K562 (cell line): ENCODE data around the gene LIPH. TPM values are rescaled to one million over a fixed set of nuclear protein-coding genes. Genes with fewer than 3 reads are reported as not detected.

ENCODE experiments used
- GTF2E2 ChIP-seq: fragments of 200-800 bp; sonication (Bioruptor generic); IDR thresholded peaks from 2 replicates; pipeline ENCODE4 v1.6.1; 2016; ENCODE audit warnings: missing genetic modification characterization, missing compliant biosample characterization
- HDAC3 ChIP-seq: fragments of 450-650 bp; IDR thresholded peaks from 2 replicates; pipeline ENCODE4 v1.6.1; 2018; ENCODE audit warnings: borderline replicate concordance, mild to moderate bottlenecking, moderate library complexity; ENCODE audit not compliant: partially characterized antibody
- KHSRP ChIP-seq: fragments of 450-650 bp; IDR thresholded peaks from 2 replicates; pipeline ENCODE4 v1.6.1; 2017
- MTA3 ChIP-seq: fragments of 450-650 bp; formaldehyde crosslinking; IDR thresholded peaks from 2 replicates; pipeline ENCODE4 v1.6.1; 2017; ENCODE audit warnings: mild to moderate bottlenecking, borderline replicate concordance
- MXI1 ChIP-seq: IDR thresholded peaks from 2 replicates; pipeline ENCODE4 v1.6.1; 2011; ENCODE audit warnings: low read depth, mild to moderate bottlenecking, improper control_type of control experiment, low read length
- NBN ChIP-seq: fragments of 450-650 bp; IDR thresholded peaks from 2 replicates; pipeline ENCODE4 v1.6.1; 2016; ENCODE audit warnings: low read depth, mild to moderate bottlenecking
- PHF21A ChIP-seq: fragments of 450-650 bp; IDR thresholded peaks from 2 replicates; pipeline ENCODE4 v1.6.1; 2017; ENCODE audit warnings: low read depth, borderline replicate concordance
- STAT5B ChIP-seq: fragments of 250-450 bp; sonication (Bioruptor Pico); IDR thresholded peaks from 2 replicates; pipeline ENCODE4 v1.8.0; 2021; ENCODE audit warnings: mild to moderate bottlenecking, inconsistent platforms
- THAP7 ChIP-seq: fragments of 250-450 bp; sonication (Bioruptor Pico); IDR thresholded peaks from 2 replicates; pipeline ENCODE4 v1.5.0; 2021
- USF2 ChIP-seq: sonication (generic); formaldehyde crosslinking; IDR thresholded peaks from 2 replicates; pipeline ENCODE4 v1.5.0; 2020; ENCODE audit warnings: missing genetic modification reagents
- YBX1 ChIP-seq: fragments of 450-650 bp; IDR thresholded peaks from 2 replicates; pipeline ENCODE4 v1.7.1; 2016; ENCODE audit warnings: mild to moderate bottlenecking
- polyA plus RNA-seq, 8 experiments: library from polyadenylated mRNA; depleted of rRNA in 4 of 8; stranded (reverse) in 5 of 8; unstranded in 3 of 8; fragments of >200 nt; fragmentation: Nextera tagmentation in 2 of 8; fragmentation: Illumina TruSeq in 1 of 8; extraction: Ambion mirVana in 2 of 8; extraction: Trizol in 1 of 8; gene quantifications; 2 replicates each; pipeline versions ENCODE4 v1.2.1 to v1.2.3, GENCODE V29; 2011 to 2014; ENCODE audit warnings: inconsistent platforms in 1 of 8, missing spikeins in 1 of 8
- total RNA-seq, 7 experiments: library from RNA; depleted of rRNA in 6 of 7; stranded (reverse); fragments of >200 nt in 6 of 7; fragmentation: Illumina TruSeq in 2 of 7; extraction: Trizol in 2 of 7; gene quantifications; 2 replicates each; pipeline versions ENCODE4 v1.2.1 to v1.2.3, GENCODE V29; 2011 to 2021; ENCODE audit warnings: low replicate concordance in 1 of 7
- TF ChIP-seq, protein P1 (sequence below): sonication (generic); formaldehyde crosslinking; IDR thresholded peaks from 2 replicates; pipeline ENCODE4 v1.8.0; 2022; ENCODE audit warnings: mild to moderate bottlenecking, missing genetic modification reagents
- TF ChIP-seq, protein P2 (sequence below): sonication (generic); formaldehyde crosslinking; IDR thresholded peaks from 2 replicates; pipeline ENCODE4 v1.8.1; 2022; ENCODE audit warnings: missing genetic modification reagents
- TF ChIP-seq, protein P3 (sequence below): sonication (generic); formaldehyde crosslinking; IDR thresholded peaks from 2 replicates; pipeline ENCODE4 v1.8.0; 2023; ENCODE audit warnings: mild to moderate bottlenecking, missing genetic modification reagents

LIPH gene
- total and polyA plus RNA-seq, 9 of the 15 experiments (the other 6 are each of a cell fraction or from before 2014, with no cell fraction given) = 0.73 to 1.8 (median 1.3) TPM

DNA sequence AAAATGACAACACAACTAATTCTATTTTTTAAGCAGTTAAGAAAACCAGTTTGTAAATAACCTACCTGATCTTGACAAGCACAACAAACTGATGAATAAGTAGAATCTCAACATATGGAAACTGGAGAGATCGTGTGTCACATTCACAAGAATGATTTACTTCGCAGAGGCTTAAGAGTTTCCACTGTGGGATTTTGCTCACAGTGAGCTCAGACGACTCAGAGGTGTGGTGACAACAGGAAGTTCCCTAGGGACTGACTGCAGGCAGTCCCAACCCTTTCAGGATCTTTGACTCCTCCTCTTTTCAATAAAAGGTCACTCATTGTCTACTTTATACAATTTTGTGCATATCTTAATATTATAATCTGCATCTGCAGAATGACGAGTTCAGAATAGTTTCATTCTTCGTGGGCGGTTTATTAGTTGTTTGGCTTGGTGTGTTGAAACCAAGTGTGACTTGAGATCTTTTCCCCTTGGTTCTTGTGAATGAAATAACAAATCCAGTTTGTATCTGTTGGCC, at the start of gene LIPH (continued):
- no peak for TF ChIP-seq PHF21A
- no peak for TF ChIP-seq USF2
- no peak for TF ChIP-seq HDAC3
- no peak for TF ChIP-seq KHSRP
- TF ChIP-seq, protein P1, sequence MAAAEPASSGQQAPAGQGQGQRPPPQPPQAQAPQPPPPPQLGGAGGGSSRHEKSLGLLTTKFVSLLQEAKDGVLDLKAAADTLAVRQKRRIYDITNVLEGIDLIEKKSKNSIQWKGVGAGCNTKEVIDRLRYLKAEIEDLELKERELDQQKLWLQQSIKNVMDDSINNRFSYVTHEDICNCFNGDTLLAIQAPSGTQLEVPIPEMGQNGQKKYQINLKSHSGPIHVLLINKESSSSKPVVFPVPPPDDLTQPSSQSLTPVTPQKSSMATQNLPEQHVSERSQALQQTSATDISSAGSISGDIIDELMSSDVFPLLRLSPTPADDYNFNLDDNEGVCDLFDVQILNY (CRISPR knock-in tag) = no peak
- TF ChIP-seq THAP7 (CRISPR knock-in tag) = no peak
- no peak for TF ChIP-seq STAT5B (CRISPR knock-in tag)
- no peak for TF ChIP-seq GTF2E2 (tag)
- TF ChIP-seq, protein P2, sequence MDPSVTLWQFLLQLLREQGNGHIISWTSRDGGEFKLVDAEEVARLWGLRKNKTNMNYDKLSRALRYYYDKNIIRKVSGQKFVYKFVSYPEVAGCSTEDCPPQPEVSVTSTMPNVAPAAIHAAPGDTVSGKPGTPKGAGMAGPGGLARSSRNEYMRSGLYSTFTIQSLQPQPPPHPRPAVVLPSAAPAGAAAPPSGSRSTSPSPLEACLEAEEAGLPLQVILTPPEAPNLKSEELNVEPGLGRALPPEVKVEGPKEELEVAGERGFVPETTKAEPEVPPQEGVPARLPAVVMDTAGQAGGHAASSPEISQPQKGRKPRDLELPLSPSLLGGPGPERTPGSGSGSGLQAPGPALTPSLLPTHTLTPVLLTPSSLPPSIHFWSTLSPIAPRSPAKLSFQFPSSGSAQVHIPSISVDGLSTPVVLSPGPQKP (CRISPR knock-in tag) = no peak
- TF ChIP-seq, protein P3, sequence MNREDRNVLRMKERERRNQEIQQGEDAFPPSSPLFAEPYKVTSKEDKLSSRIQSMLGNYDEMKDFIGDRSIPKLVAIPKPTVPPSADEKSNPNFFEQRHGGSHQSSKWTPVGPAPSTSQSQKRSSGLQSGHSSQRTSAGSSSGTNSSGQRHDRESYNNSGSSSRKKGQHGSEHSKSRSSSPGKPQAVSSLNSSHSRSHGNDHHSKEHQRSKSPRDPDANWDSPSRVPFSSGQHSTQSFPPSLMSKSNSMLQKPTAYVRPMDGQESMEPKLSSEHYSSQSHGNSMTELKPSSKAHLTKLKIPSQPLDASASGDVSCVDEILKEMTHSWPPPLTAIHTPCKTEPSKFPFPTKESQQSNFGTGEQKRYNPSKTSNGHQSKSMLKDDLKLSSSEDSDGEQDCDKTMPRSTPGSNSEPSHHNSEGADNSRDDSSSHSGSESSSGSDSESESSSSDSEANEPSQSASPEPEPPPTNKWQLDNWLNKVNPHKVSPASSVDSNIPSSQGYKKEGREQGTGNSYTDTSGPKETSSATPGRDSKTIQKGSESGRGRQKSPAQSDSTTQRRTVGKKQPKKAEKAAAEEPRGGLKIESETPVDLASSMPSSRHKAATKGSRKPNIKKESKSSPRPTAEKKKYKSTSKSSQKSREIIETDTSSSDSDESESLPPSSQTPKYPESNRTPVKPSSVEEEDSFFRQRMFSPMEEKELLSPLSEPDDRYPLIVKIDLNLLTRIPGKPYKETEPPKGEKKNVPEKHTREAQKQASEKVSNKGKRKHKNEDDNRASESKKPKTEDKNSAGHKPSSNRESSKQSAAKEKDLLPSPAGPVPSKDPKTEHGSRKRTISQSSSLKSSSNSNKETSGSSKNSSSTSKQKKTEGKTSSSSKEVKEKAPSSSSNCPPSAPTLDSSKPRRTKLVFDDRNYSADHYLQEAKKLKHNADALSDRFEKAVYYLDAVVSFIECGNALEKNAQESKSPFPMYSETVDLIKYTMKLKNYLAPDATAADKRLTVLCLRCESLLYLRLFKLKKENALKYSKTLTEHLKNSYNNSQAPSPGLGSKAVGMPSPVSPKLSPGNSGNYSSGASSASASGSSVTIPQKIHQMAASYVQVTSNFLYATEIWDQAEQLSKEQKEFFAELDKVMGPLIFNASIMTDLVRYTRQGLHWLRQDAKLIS (CRISPR knock-in tag) = no peak
- TF ChIP-seq MTA3 = peak; percentile 53; the same call in 1 of the 2 replicates
- TF ChIP-seq MXI1 = no peak
- no peak for TF ChIP-seq NBN
- TF ChIP-seq YBX1 = no peak
